Mammary epithelial cell (primary cell): ENCODE data around the gene ARMC10.

Experiments
- CTCF ChIP-seq, 2 donors: IDR thresholded peaks in 1 of 2; conservative IDR thresholded peaks in 1 of 2; 2 replicates each; pipeline ENCODE4 v1.5.1; 2011 to 2012; ENCODE audit warnings: inconsistent platforms in 2 of 2, low read length in 2 of 2, mild to moderate bottlenecking in 2 of 2, control low read depth in 1 of 2, low read depth in 1 of 2; ENCODE audit not compliant: insufficient read depth in 1 of 2; ENCODE audit errors: extremely low read depth in 1 of 2
- EZH2 ChIP-seq: IDR thresholded peaks from 2 replicates; pipeline ENCODE4 v1.6.1; 2012; ENCODE audit warnings: low read length, inconsistent platforms, borderline replicate concordance

DNA sequence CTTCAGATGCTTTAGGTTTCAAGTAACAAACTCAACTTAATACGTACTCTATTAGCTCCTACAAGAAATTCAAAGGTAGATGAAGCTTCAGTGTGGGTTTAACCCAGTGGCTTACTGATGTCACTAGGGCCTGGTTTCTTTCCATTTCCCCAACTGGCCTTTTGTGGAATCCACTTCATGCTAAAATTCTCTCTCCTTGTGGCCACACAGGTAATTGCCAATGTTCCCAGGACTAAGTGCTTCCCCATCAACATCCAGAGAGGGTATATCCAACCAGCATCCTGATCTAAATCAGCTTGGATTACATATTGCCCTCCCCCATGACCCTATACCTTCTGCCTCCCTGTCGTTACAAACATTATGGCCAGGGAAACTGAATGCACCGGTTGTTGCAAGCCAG lies 11.0 kb upstream of the ARMC10 start:
- TF ChIP-seq CTCF (conservative IDR thresholded peaks at IDR 0.05 in 1 of 2, IDR thresholded peaks at IDR 0.05 in 1 of 2; ENCODE audit: extremely low read depth in 1 of 2, insufficient read depth in 1 of 2, low read depth in 1 of 2, low read length in 2 of 2) (no peak), EZH2 (no peak)
